ENCODE measurements around the gene UHRF2.

Gene UHRF2

GRCh38 chr9:6545017-6545691 lies 132.2 kb downstream of the UHRF2 start:
- TF ChIP-seq CTCF (IDR thresholded peaks at IDR 0.05; ENCODE audit: extremely low read depth, missing control alignments), result no peak

GRCh38 chr9:6549106-6549800 lies 136.3 kb downstream of the UHRF2 start:
- DNase-seq (ENCODE audit: low spot score), result no peak
- no peak for TF ChIP-seq CTCF (IDR thresholded peaks at IDR 0.05; ENCODE audit: extremely low read depth, missing control alignments)

More at GRCh38 chr9:6545017-6545691, 132.2 kb downstream of the UHRF2 start:
- no peak for DNase-seq (ENCODE audit: low spot score)

- no peak for TF ChIP-seq CTCF (IDR thresholded peaks at IDR 0.05; ENCODE audit: extremely low read depth, missing control alignments)
- DNase-seq (ENCODE audit: low spot score), result no peak
Measured at GRCh38 chr9:6551136-6551535, 138.1 kb downstream of the UHRF2 start.

- DNase-seq (ENCODE audit: low spot score), result no peak
- TF ChIP-seq CTCF (IDR thresholded peaks at IDR 0.05; ENCODE audit: extremely low read depth, missing control alignments), result no peak
Measured at GRCh38 chr9:6552033-6552432, 139.0 kb downstream of the UHRF2 start.

- no peak for DNase-seq (ENCODE audit: low spot score)
- no peak for TF ChIP-seq CTCF (IDR thresholded peaks at IDR 0.05; ENCODE audit: extremely low read depth, missing control alignments)
Measured at GRCh38 chr9:6552498-6553121, 139.6 kb downstream of the UHRF2 start.

GRCh38 chr9:6553866-6554265 lies 140.9 kb downstream of the UHRF2 start:
- no peak for TF ChIP-seq CTCF (IDR thresholded peaks at IDR 0.05; ENCODE audit: extremely low read depth, missing control alignments)

More at GRCh38 chr9:6553866-6554265, 140.9 kb downstream of the UHRF2 start:
- no peak for DNase-seq (ENCODE audit: low spot score)
